Naive thymus-derived CD4-positive, alpha-beta T cell (primary cell): Measurements from ENCODE around the gene EPHA5. TPM values are rescaled to one million over a fixed set of nuclear protein-coding genes. Genes with fewer than 3 reads are reported as not detected.

Experiments used
- ATAC-seq: fragments of 150-1000 bp; cut with Tn5 transposase; 2 replicates; pipeline ENCODE4 v1.10.0; 2021; ENCODE audit warnings: mild to moderate bottlenecking, moderate library complexity
- CTCF ChIA-PET: fragments of 350-600 bp; sonication (Branson Sonifier 250); formaldehyde crosslinking; loops from one replicate; lab custom pipeline; 2021; ENCODE audit warnings: antibody characterized with exemption; lab: Charles Lee
- POLR2A ChIA-PET: fragments of 350-600 bp; sonication (Branson Sonifier 250); formaldehyde crosslinking; loops from one replicate; lab custom pipeline; 2021; ENCODE audit warnings: antibody characterized with exemption, inconsistent platforms; lab: Charles Lee
- DNase-seq, 9 donors: peaks; one replicate each; pipeline versions ENCODE4 v3.0.0 to v3.0.0-alpha.2; 2020 to 2022; ENCODE audit warnings: mixed read lengths in 1 of 9
- H3K27ac ChIP-seq: one replicate; pipeline ENCODE4 v1.7.0; 2013; ENCODE audit warnings: mild to moderate bottlenecking, low read depth, low read length, moderate library complexity
- H3K27me3 ChIP-seq, 2 donors: one replicate each; pipeline ENCODE4 v1.7.0; 2013; ENCODE audit warnings: low read length in 2 of 2, mild to moderate bottlenecking in 2 of 2, moderate library complexity in 2 of 2; ENCODE audit not compliant: control insufficient read depth in 2 of 2, insufficient read depth in 2 of 2
- H3K36me3 ChIP-seq, 3 experiments: 1 replicate in 2 of 3; 2 replicates in 1 of 3; pipeline ENCODE4 v1.7.0; 2013; ENCODE audit warnings: low read length in 3 of 3, mild to moderate bottlenecking in 3 of 3, moderate library complexity in 1 of 3; ENCODE audit not compliant: insufficient read depth in 3 of 3, control insufficient read depth in 2 of 3
- H3K4me1 ChIP-seq, 2 donors: one replicate each; pipeline ENCODE4 v1.7.0; 2013; ENCODE audit warnings: low read length in 2 of 2, mild to moderate bottlenecking in 2 of 2, moderate library complexity in 1 of 2; ENCODE audit not compliant: control insufficient read depth in 2 of 2, insufficient read depth in 2 of 2
- H3K4me3 ChIP-seq: 2 replicates; pipeline ENCODE4 v1.7.0; 2013; ENCODE audit warnings: mild to moderate bottlenecking, low read length
- H3K9me3 ChIP-seq, 3 experiments: 1 replicate in 2 of 3; 2 replicates in 1 of 3; pipeline ENCODE4 v1.7.0; 2013; ENCODE audit warnings: low read length in 3 of 3; ENCODE audit not compliant: control insufficient read depth in 2 of 3
- H3K27ac Mint-ChIP-seq, 9 donors: one replicate each; pipeline ENCODE4 v1.8.0; 2020 to 2022; ENCODE audit warnings: mixed read lengths in 9 of 9, mild to moderate bottlenecking in 8 of 9, moderate library complexity in 5 of 9, inconsistent platforms in 2 of 9
- H3K27me3 Mint-ChIP-seq, 5 donors: one replicate each; pipeline ENCODE4 v1.8.0; 2021 to 2022; ENCODE audit warnings: mixed read lengths in 5 of 5, mild to moderate bottlenecking in 1 of 5
- H3K36me3 Mint-ChIP-seq, 5 donors: one replicate each; pipeline ENCODE4 v1.8.0; 2020 to 2022; ENCODE audit warnings: mixed read lengths in 5 of 5, mild to moderate bottlenecking in 3 of 5, inconsistent platforms in 1 of 5
- H3K4me1 Mint-ChIP-seq, 7 donors: one replicate each; pipeline ENCODE4 v1.8.0; 2020 to 2022; ENCODE audit warnings: mixed read lengths in 7 of 7, mild to moderate bottlenecking in 3 of 7, inconsistent platforms in 1 of 7
- H3K4me3 Mint-ChIP-seq, 10 donors: one replicate each; pipeline ENCODE4 v1.8.0; 2020 to 2022; ENCODE audit warnings: mild to moderate bottlenecking in 10 of 10, mixed read lengths in 10 of 10, moderate library complexity in 6 of 10, inconsistent platforms in 2 of 10
- H3K9me3 Mint-ChIP-seq, 11 donors: one replicate each; pipeline ENCODE4 v1.8.0; 2020 to 2022; ENCODE audit warnings: mixed read lengths in 11 of 11, mild to moderate bottlenecking in 4 of 11, inconsistent platforms in 1 of 11, moderate library complexity in 1 of 11
- intact Hi-C, 2 donors: fragments of 100-400 bp; cut with micrococcal nuclease; formaldehyde crosslinking; loops; one replicate each; pipeline ENCODE4 v1.15.1; 2023
- polyA plus RNA-seq, 2 donors: library from polyadenylated mRNA; unstranded; fragments of 300-500 nt; fragmentation: Illumina TruSeq; gene quantifications; one replicate each; pipeline ENCODE4 v1.2.3, GENCODE V29; 2021
- total RNA-seq, 6 experiments: library from RNA in 5 of 6; stranded (reverse) in 5 of 6; gene quantifications; 1 replicate in 5 of 6; 2 replicates in 1 of 6; pipeline ENCODE4 v1.2.3 and lab custom pipeline; 2021 to 2026

EPHA5 gene
- total and polyA plus RNA-seq, 7 experiments from 2014 or later = not detected

- H3K4me1 ChIP-seq = no peaks in the 10 kb centered on the region
- H3K27me3 Mint-ChIP-seq = no peaks in the 10 kb centered on the region
- H3K9me3 ChIP-seq = no peaks in the 10 kb centered on the region
- DNase-seq (no peak), ATAC-seq (no peak)
- no peak overlapping the region for H3K4me3 Mint-ChIP-seq
- peaks cover 0 to 9% (median 4%) of the 10 kb centered on the region in 11 donors for H3K9me3 Mint-ChIP-seq
- no peaks in the 10 kb centered on the region for H3K36me3 Mint-ChIP-seq
- H3K27ac Mint-ChIP-seq = no peak overlapping the region
- CTCF ChIA-PET = no interaction called here
- H3K36me3 ChIP-seq = no peaks in the 10 kb centered on the region
- no peak overlapping the region for H3K27ac ChIP-seq
- intact Hi-C loops = no loop called here
- no peaks in the 10 kb centered on the region for H3K4me1 Mint-ChIP-seq
- no peaks in the 10 kb centered on the region for H3K27me3 ChIP-seq
- no peak overlapping the region for H3K4me3 ChIP-seq
- POLR2A ChIA-PET = no interaction called here
Observed at GRCh38 chr4:65302145-65302544, 368.1 kb downstream of the EPHA5 start.

DNA sequence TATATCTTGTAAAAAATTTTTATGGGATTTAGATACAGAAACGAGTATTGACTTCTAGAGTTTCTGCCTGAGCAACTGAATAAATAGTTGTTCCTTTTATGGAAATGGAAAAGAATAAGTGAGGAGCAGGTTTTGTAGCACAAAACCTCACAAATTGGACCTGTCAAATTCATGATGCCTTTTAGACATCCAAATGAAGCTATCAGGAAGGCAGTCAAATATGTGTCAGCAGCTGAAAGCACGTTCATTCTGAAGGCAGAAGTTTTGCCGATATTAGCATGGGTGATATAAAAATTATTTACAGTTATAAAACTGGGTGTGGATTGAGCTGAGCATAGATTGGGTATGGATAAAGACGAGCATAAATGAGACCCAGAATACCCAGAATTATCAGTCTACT is 374.0 kb downstream of the EPHA5 start:
- H3K36me3 Mint-ChIP-seq = no peaks in the 10 kb centered on the region
- Histone ChIP-seq H3K9me3 (no peaks in the 10 kb centered on the region), H3K36me3 (no peaks in the 10 kb centered on the region), H3K27me3 (no peaks in the 10 kb centered on the region), H3K27ac (no peak overlapping the region), H3K4me1 (no peaks in the 10 kb centered on the region), H3K4me3 (no peak overlapping the region)
- H3K27me3 Mint-ChIP-seq = no peaks in the 10 kb centered on the region
- H3K4me3 Mint-ChIP-seq = no peak overlapping the region
- H3K4me1 Mint-ChIP-seq = no peaks in the 10 kb centered on the region
- no peak for DNase-seq
- CTCF ChIA-PET = no interaction called here
- no peak for ATAC-seq
- POLR2A ChIA-PET = no interaction called here
- H3K27ac Mint-ChIP-seq = no peak overlapping the region
- intact Hi-C loops = no loop called here
- H3K9me3 Mint-ChIP-seq = peaks cover 0 to 17% (median 3%) of the 10 kb centered on the region in 11 donors

- Mint-ChIP-seq H3K9me3 (peaks cover 0 to 8% (median 3%) of the 10 kb centered on the region in 11 donors), H3K4me3 (no peak overlapping the region), H3K27me3 (no peaks in the 10 kb centered on the region), H3K4me1 (no peaks in the 10 kb centered on the region), H3K27ac (no peak overlapping the region), H3K36me3 (no peaks in the 10 kb centered on the region)
- intact Hi-C loops = no loop called here
- H3K36me3 ChIP-seq = no peaks in the 10 kb centered on the region
- no peak for DNase-seq
- ATAC-seq = no peak
- H3K4me3 ChIP-seq = no peak overlapping the region
- no peaks in the 10 kb centered on the region for H3K9me3 ChIP-seq
- no peaks in the 10 kb centered on the region for H3K27me3 ChIP-seq
- H3K4me1 ChIP-seq = no peaks in the 10 kb centered on the region
- no peak overlapping the region for H3K27ac ChIP-seq
- POLR2A ChIA-PET = no interaction called here
- CTCF ChIA-PET = no interaction called here
Observed at GRCh38 chr4:65287071-65287470, 383.2 kb downstream of the EPHA5 start.
